Measurements from ENCODE around the gene ZKSCAN2. TPM values are rescaled to one million over a fixed set of nuclear protein-coding genes. Genes with fewer than 3 reads are reported as not detected.

ZKSCAN2 gene
- total and polyA plus RNA-seq, 2 of the 8 experiments (the other 6 are each of a cell fraction or from before 2014, with no cell fraction given): 2.2 to 11.6 TPM

GRCh38 chr16:25257956-25258860, 563 bp upstream of the ZKSCAN2 start (continued):
- TF ChIP-seq CHD7 (IDR thresholded peaks at IDR 0.05; ENCODE audit: insufficient replicate concordance, low read length): no peak
- no peak for TF ChIP-seq JUN (IDR thresholded peaks at IDR 0.05; ENCODE audit: low read depth, low read length)
- TF ChIP-seq ASH2L (IDR thresholded peaks at IDR 0.05; ENCODE audit: low read length): no peak
- TF ChIP-seq POU5F1 (IDR thresholded peaks at IDR 0.05; ENCODE audit: low read depth, low read length): no peak
- TF ChIP-seq CREB1 (IDR thresholded peaks at IDR 0.05): peak; percentile 70
- no peak; the same call in none of the 2 replicates for TF ChIP-seq POLR2AphosphoS5 (IDR thresholded peaks at IDR 0.05; ENCODE audit: low read depth, low read length)
- TF ChIP-seq CBX5 (IDR thresholded peaks at IDR 0.05; ENCODE audit: low read depth, low read length): no peak
- TF ChIP-seq BRCA1 (IDR thresholded peaks at IDR 0.05; ENCODE audit: low read depth, low read length): peak; percentile 72
- TF ChIP-seq TAF1 (IDR thresholded peaks at IDR 0.05; ENCODE audit: low read depth, low read length): peak; percentile 91

Measured in H1 (cell line).